Ectodermal cell (in vitro differentiated cells): ENCODE measurements around the gene N4BP3.

Source experiments
- H3K27ac ChIP-seq: 2 replicates; pipeline ENCODE4 v1.7.0; 2013; ENCODE audit warnings: mild to moderate bottlenecking, low read depth, low read length; ENCODE audit not compliant: insufficient read depth, poor library complexity, severe bottlenecking
- H3K27me3 ChIP-seq: 2 replicates; pipeline ENCODE4 v1.7.0; 2013; ENCODE audit warnings: mild to moderate bottlenecking, low read length; ENCODE audit not compliant: insufficient read depth, control insufficient read depth, poor library complexity, severe bottlenecking
- H3K36me3 ChIP-seq: one replicate; pipeline ENCODE4 v1.7.0; 2013; ENCODE audit warnings: low read length; ENCODE audit not compliant: control insufficient read depth, insufficient read depth
- H3K4me1 ChIP-seq: one replicate; pipeline ENCODE4 v1.7.0; 2013; ENCODE audit warnings: low read length; ENCODE audit not compliant: control insufficient read depth, insufficient read depth
- H3K4me3 ChIP-seq: 2 replicates; pipeline ENCODE4 v1.7.0; 2013; ENCODE audit warnings: low read depth, low read length, control low read depth; ENCODE audit not compliant: insufficient read depth
- H3K9me3 ChIP-seq: 2 replicates; pipeline ENCODE4 v1.7.0; 2013; ENCODE audit warnings: mild to moderate bottlenecking, low read length, moderate library complexity; ENCODE audit not compliant: control insufficient read depth
- WGBS, 2 experiments: methylation state at CpG; one replicate each; pipeline ENCODE4 v1.1.7; 2013; ENCODE audit warnings: missing lambda C conversion rate in 2 of 2; 5-methylcytosine and 5-hydroxymethylcytosine counted together

The N4BP3 gene

DNA sequence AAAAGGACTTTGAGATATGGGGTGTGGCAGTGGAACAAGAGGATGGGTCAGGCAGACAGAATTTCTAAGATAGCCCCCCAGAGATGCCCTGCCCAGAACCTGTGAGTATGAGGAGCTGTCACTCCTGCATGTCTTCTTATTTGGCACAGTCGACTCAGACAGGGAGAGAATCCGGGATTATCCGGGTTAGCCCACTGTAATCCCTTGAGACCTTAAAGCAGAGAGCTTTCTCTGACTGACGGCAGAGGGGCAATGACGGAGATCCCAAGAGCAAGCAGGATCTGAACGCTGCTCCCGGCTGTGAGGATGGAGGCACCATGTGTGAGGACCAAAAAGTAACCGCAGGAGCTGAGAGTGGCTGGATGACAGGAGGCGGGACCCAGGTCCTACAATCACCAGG, 49.1 kb downstream of the N4BP3 start:
- no peaks in the 10 kb centered on the region for H3K4me1 ChIP-seq
- H3K9me3 ChIP-seq, result no peaks in the 10 kb centered on the region
- 85 to 89% methylated on average over 9 of the region's 9 CpGs for WGBS, 2 experiments
- H3K4me3 ChIP-seq, result no peak overlapping the region
- no peak overlapping the region for H3K27ac ChIP-seq
- peaks cover 7% of the 10 kb centered on the region for H3K27me3 ChIP-seq
- no peaks in the 10 kb centered on the region for H3K36me3 ChIP-seq

DNA sequence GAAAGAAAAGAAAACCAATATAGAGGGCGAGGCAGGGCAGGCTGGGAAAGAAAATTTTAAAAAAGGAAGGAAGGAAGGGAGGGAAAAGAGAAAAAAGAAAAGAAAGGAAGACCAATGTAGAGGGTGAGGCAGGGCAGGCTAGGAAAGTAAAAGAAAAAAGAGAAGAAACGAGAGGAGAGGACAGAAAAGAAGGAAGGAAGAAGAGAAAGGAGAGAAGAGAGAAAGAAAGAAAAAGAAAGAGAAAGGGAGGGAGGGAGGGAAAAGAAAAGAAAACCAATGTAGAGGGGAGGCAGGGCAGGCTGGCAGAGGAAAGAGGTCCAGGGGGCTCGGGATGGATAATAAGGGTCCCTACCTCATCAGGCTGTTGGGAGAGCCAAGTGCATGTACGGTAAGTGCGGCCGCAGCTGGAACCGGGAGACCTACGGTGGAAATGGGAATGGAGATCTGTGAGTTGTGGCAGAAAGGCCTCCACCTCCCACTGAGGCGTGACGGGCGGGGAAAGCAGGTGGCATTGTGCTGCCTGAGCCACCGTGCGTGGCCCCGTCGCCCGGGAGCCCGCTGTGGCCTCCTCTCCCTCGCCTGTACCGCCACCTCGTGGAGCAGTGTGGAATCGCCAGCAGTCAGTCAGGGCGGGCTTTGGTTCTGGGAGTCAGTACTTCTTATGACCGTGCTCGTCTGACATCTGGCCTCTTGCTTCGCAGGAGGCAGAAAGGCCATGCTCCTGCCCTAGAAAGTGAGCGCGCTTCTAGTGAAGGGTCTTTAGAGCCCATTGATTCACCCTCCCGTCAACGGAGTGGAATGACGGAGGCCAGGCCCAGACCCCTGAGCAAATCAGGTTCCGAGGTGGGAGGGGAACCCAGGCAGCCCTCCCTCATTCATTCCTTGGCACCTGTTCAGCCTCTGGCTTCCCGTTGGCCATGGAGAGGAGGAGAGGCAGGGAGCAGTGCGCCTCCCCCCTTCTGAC, 50.7 kb downstream of the N4BP3 start:
- peaks cover 7% of the 10 kb centered on the region for H3K27me3 ChIP-seq
- H3K36me3 ChIP-seq, result no peaks in the 10 kb centered on the region
- no peak overlapping the region for H3K27ac ChIP-seq
- 13 to 15% methylated on average over 33 of the region's 33 CpGs for WGBS, 2 experiments
- no peaks in the 10 kb centered on the region for H3K9me3 ChIP-seq
- no peak overlapping the region for H3K4me3 ChIP-seq
- H3K4me1 ChIP-seq, result no peaks in the 10 kb centered on the region

DNA sequence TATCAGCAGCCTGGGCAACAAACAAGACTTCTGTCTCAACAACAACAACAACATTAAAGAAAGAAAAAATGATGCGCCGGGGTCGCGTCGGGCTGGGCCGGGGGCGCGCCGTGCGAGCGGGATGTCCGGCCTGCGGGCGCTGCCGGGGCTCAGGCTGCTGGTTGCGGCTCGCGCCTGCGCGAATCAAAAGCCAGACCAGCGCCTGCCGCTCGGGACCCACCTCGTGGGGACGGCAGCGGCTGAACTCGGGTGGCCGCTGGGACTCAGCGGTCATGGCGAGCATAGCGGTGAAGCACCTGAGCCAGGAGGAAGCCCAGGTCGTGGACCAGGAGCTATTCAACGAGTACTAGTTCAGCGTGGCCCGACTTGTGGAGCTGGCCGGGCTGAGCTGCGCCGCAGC, 52.2 kb downstream of the N4BP3 start:
- Histone ChIP-seq H3K4me3 (no peak overlapping the region), H3K36me3 (no peaks in the 10 kb centered on the region)
- 95 to 96% methylated on average over 38 of the region's 38 CpGs for WGBS, 2 experiments

DNA sequence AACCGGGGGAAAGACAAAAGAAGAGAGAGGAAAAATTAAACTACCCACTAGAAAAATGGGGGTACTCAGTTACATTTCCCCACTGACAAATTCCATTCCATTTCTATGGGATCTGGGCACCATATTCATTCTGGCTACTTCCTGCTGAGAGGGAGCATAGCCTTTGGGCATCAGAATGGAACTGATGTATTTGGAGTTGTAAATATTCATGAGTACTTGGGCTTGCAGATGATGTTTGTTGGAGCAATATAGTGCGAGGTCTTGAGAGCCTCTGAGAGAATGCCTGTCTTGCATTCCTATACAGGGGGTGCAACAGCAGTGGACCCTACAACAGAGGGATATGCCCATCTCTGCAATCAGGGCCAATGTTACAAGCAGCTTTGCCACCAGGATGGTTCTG, 57.1 kb downstream of the N4BP3 start:
- Histone ChIP-seq H3K9me3 (no peaks in the 10 kb centered on the region), H3K36me3 (no peaks in the 10 kb centered on the region), H3K27ac (no peak overlapping the region), H3K4me1 (no peaks in the 10 kb centered on the region), H3K27me3 (no peaks in the 10 kb centered on the region), H3K4me3 (no peak overlapping the region)
- WGBS, 2 experiments, result 88 to 98% methylated on average over 2 of the region's 2 CpGs

More for the DNA sequence above, 52.2 kb downstream of the N4BP3 start:
- Histone ChIP-seq H3K4me1 (no peaks in the 10 kb centered on the region), H3K9me3 (no peaks in the 10 kb centered on the region), H3K27ac (no peak overlapping the region), H3K27me3 (peaks cover 7% of the 10 kb centered on the region)

DNA sequence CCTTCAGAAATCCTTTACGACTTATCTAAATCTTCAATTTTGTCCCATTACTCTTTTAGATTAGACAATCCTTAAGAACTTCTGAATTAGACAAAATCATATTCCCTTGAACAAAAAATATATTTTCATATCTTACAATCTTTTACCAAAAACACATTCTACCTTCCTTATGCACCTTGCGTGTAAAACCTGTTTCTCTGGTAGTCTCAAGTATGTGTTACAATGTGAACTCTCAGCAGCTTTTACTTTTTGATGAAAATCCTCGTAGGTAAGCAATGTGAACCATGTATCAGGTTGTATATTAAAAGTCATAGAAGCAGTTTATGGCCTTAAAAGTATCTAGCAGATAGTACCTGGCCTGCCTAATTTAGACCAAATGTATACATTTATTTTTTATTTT, 61.1 kb downstream of the N4BP3 start:
- Histone ChIP-seq H3K9me3 (no peaks in the 10 kb centered on the region), H3K4me1 (no peaks in the 10 kb centered on the region), H3K27me3 (no peaks in the 10 kb centered on the region), H3K36me3 (no peaks in the 10 kb centered on the region), H3K27ac (no peak overlapping the region), H3K4me3 (no peak overlapping the region)
- 93 to 97% methylated on average over 3 of the region's 3 CpGs for WGBS, 2 experiments
